Measurements from ENCODE around the gene KCNK17.
"Not testable (repeated sequence)": the region's sequence is repeated elsewhere in the genome, so short reads cannot be mapped to it uniquely, and the experiment has no call there.

KCNK17 gene

GRCh38 chr6:39301606-39302005 lies 12.6 kb downstream of the KCNK17 start:
- DNase-seq: peak in 1 of 2 experiments; percentile 25

- DNase-seq: no peak
Measured at GRCh38 chr6:39300739-39301138, 13.5 kb downstream of the KCNK17 start.

DNA sequence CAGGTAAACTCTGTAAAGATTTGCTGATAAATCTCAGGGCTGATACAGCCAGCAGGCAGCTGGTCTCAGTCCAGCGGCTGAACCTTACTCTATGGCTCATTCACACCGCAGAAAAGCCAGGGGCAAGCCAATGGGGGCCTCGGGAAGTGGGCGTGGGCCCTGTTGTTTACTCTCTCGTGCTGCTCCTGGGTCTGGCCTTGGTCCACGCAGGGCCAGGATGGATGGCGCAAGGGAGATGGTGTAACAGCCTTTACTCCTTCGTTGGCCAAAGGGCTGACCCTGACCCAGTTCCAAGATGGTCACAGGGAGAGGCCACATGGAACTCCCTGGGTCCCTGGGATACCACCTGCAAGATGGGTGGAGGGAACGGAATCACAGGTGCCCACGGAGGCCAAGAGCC lies 16.2 kb downstream of the KCNK17 start:
- DNase-seq: no peak

GRCh38 chr6:39296745-39297640 lies 17.2 kb downstream of the KCNK17 start:
- no peak for DNase-seq

DNA sequence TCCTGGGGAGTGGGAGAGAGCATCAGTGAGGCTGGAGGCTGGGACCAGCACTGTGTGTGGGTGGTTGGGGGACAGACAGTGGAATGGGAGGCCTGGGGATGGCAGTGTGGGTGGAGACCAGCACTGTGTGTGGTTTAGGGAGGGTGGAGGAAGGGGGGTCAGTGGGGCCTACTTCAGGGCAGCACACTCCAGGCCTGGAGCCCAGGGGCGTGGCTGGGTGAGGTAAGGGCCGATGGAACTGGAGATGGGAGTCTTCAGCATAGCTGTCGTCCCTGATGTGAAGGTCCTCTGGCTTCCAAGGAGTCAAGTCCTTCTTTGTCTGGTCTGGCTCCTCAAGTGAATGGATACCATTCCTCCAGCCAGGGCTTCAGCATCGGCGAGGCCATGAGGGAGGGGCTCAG lies 18.6 kb downstream of the KCNK17 start:
- peak in 1 of 2 experiments; percentile 33 for DNase-seq

DNA sequence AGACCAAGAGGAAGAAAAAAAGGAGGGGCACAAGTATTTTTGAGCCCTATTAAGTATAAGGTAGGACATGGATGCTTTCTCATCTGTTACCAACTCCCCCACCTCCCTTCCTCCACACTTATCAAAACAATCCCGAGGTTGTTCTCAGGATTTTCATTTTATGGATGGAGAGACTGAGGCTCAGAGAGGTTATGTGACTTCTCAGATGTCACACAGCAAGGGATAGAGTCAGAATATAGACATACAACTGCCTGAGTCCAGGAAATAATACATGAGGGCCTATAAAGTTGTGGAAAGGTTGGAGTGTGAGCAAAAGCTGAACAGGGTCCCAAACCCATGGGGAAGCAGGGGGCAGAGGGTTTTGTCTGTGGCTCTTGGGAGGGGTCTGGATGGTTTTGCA lies 19.3 kb downstream of the KCNK17 start:
- no peak for DNase-seq

GRCh38 chr6:39294133-39294532 lies 20.1 kb downstream of the KCNK17 start:
- DNase-seq: no peak

DNA sequence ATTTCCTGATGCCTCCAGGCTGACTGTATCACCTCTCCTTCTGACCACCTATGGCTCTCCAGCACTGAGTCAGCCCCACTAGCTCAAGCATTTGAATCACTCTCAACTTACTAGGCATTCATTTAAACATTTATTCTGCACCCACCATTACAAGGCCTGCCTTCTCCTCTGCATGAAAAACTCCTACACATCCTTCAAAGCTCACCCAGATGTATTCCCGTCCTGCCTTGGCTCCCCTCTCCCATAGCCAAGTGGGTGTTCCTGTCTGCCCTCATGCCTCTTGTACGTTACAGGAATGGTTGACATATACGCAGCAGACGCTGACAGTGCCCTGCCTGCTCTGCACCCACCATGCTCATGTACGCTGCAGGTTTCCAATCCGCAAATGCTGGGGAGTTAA lies 21.6 kb downstream of the KCNK17 start:
- DNase-seq: no peak

DNA sequence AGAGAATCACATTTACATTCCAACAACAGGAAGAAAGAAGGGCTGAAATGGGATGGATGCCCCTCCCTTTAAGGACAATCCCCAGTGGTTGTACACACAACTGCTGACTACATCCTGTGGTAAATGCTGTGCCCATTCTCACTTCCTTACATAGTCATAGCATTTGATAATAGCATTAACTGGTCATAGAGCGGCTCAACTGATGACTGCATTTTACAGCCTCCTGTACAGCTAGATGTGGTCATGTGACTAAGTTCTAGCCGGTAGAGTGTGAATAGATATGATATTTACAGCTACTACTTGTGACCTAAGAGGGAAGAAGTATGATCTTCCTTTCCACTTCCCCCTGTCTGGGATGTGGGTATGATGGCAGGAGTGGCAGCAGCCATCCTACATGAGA lies 24.7 kb downstream of the KCNK17 start:
- DNase-seq: no peak

- DNase-seq: no peak
Measured at GRCh38 chr6:39287601-39288000, 26.6 kb downstream of the KCNK17 start.

DNA sequence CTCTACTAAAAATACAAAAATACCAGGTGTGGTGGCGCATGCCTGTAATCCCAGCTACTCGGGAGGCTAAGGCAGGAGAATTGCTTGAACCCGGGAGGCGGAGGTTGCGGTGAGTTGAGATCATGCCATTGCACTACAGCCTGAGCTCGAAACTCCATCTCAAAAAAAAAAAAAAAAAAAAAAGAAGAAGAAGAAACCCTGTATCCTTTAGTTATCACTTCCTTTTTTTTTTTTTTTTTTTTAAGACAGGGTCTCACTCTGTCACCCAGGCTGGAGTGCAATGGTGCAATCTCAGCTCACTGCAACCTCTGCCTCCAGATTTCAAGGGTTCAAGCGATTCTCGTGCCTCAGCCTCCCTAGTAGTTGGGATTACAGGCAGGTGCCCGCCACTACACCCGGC lies 27.6 kb downstream of the KCNK17 start:
- not testable (repeated sequence) for DNase-seq

- no peak for DNase-seq
Measured at GRCh38 chr6:39282774-39283173, 31.4 kb downstream of the KCNK17 start.

GRCh38 chr6:39281312-39281980 lies 32.8 kb downstream of the KCNK17 start:
- DNase-seq: no peak

GRCh38 chr6:39280247-39280731 lies 33.9 kb downstream of the KCNK17 start:
- peak in 1 of 2 experiments; percentile 18 for DNase-seq

DNA sequence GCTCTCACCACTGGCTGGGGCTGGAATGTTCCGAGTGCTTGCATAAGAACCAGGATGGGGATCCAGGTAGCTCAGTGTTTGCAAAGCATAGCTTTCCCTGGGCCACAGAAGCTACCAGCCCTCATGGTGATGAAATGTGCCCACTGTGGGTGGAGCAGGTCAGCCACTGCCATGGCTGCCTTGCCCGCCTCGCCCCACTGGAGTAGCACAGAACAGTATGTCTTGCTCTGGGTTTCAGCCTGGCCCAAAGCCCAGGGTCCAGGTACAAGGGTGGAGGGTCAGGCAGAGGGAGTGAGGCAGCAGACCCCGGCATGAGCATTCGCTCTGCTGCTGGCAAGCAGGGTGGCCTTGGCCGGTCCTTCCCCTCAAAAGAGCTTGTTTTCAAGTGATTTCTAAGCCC lies 34.7 kb downstream of the KCNK17 start:
- no peak for DNase-seq

DNA sequence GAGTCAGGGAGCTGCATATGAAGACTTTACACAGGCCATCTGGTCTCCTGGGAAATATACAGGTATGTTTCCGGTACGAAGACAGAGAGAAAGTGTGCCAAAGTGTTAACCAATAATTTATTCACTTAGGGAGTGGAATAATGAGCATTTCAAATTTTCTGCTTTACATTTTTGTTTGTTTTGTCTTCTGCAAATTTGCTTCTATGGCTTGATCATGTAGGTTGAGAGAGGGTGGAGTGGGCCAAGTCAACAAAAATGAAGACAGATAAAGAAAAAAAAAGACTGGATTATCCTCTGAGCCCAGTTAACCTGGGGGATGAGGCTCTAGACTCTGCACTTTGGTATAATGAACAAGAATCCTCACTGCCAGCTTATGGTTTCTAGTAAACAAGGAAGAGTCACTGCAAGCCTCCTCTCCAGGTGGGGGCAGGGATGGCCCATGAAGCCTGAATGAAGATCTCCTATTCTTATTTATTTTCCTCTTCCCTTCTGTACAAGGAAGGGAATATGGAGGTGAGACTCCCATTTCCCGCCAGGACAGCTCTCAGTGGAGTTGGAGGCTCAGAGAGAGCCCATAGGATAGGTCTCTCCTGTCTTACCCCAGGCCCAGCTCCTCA lies 37.7 kb downstream of the KCNK17 start:
- DNase-seq: peak in 1 of 2 experiments; percentile 11

- no peak for DNase-seq
Measured at GRCh38 chr6:39274903-39275302, 39.3 kb downstream of the KCNK17 start.

- DNase-seq: no peak
Measured at GRCh38 chr6:39274471-39274870, 39.7 kb downstream of the KCNK17 start.

DNA sequence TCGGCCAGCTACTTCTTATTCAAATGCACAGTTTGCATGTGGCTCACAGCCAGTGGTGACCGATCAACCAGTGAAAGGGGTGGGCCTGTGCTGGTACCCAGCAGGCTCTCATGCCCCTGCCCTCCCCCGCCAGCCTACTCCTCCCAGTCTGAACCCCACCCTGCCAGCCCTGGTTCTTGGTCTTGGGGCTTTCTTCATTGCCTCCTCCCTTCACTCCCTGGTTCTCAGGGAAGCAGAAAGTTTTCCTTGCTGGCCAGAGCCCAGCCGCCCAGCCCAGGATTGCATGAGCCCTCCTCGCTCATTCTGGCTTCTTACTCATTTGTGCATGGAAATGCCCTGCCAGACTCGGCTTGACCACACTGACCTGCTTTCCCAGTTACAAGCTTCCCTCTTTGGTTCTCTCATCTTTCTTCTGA lies 40.8 kb downstream of the KCNK17 start:
- DNase-seq: peak; percentile 87 to 92

- DNase-seq: no peak
Measured at GRCh38 chr6:39269961-39270360, 44.3 kb downstream of the KCNK17 start.

DNA sequence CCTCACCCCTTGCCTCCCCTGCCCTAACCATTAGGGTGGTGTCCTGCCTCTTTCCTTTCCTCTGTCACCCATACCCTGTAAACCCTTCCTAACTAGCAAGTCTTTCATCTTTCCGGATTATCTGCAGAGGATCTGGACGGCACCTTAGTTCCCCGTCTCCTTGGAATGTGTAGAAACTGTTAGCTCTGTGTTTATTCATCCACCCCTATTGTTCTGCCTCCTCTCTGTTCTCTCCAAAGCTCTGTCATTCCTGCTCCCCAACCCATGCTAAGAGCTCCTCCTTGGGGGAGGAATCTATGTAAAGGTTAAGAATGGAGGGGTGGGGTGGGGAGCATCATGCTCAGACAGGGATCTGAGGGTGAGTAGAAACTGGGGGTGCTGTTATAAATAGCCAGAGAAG lies 45.5 kb downstream of the KCNK17 start:
- no peak for DNase-seq

DNA sequence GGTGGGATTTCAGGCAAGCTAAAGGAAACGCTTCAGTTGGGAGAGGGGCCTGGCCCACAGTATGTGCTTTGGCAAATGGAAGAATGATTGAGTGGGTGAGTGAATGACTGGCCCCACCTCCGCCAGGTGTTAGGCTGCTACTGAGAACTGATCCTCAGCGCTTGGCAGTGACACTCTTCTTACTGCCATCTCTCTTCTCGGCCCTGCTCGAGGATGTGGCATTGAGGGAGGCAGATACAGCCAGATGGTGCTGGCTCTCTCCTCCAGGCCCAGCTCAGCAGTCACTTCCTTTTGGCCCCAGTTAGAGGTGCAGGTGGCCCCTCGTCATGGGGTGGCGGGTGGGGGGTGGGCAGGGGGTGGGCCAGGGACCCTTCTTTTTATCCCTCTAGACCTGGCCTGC lies 46.0 kb downstream of the KCNK17 start:
- no peak for DNase-seq

DNA sequence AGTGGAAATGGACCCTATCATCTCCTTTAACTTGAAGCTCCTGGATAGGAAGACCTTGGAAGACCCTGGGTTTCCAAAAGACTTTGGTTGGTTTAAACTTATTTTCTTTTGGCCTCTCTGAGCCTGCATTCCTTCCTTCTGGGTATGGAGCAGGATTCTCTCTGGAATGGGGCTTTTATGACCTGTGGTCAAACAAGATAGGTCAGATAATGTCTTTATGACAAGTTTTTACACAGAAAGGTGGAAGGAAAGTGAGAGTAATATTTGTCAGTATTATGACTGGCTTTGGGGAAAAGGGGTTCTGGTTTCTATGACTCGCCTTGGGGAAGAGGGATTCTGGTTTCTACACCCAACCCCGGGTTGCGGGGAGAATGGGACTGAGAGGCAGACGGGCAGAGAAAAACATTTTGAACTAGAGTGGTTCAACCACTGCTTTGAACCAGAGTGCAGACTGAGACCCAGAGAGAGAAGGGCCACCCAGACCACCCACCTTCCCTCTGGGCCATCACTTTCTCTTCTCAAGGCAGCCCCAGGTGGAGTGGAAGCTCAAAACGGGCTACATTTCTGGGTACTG lies 47.4 kb downstream of the KCNK17 start:
- DNase-seq: no peak
